HG03025 (cell line): ENCODE data around the gene F2RL1.
"Not testable (repeated sequence)": the region's sequence is repeated elsewhere in the genome, so short reads cannot be mapped to it uniquely, and the experiment has no call there.

Source experiments
- ATAC-seq: cut with Tn5 transposase; IDR thresholded peaks from one replicate; pipeline ENCODE4 v1.9.1; 2021; ENCODE audit warnings: mild to moderate bottlenecking, moderate library complexity; ENCODE audit not compliant: unreplicated experiment, low FRiP score

F2RL1 gene, protein sequence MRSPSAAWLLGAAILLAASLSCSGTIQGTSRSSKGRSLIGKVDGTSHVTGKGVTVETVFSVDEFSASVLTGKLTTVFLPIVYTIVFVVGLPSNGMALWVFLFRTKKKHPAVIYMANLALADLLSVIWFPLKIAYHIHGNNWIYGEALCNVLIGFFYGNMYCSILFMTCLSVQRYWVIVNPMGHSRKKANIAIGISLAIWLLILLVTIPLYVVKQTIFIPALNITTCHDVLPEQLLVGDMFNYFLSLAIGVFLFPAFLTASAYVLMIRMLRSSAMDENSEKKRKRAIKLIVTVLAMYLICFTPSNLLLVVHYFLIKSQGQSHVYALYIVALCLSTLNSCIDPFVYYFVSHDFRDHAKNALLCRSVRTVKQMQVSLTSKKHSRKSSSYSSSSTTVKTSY

DNA sequence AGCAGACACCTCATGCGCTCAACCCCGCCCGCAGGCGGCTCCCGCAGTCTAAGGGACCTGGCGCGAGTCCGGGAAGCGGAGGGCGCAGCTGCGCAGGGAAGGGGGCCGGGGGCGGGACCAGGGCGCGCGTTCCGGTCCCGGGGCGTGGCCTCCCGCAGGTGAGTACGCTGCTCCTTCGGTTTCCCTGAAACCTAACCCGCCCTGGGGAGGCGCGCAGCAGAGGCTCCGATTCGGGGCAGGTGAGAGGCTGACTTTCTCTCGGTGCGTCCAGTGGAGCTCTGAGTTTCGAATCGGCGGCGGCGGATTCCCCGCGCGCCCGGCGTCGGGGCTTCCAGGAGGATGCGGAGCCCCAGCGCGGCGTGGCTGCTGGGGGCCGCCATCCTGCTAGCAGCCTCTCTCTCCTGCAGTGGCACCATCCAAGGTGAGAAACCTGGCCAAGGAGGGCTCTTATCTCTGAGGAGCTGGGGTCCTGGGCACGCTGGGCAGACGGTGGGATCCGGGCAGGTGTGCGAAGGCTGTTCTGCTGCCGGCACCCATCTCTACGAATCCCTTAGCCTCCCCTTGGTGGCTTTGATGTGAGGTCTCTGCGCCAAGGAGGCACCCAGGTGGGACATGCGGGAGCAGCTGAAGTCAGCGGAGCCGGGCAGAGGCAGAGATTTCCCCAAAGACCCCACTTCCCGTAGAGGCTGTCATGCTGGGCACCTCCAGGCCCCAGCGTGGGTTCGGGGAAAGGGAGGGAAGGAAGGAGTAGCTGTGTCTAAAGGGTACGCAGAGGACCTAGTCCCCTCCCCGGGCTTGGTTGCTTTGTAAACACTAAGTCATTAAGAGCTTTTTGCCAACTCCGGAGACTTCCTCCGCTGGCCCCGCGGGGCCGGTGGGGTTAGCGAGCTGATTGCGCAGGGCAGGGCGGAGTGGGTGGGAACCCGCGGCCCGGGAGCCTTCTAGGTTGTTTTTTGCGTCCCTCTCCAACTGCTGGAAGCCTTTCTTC is at the start of gene F2RL1:
TSS of gene F2RL1 (plus strand) at position 187 of the 988 bp plus-strand sequence. CDS start at position 340, 153 bp downstream.
- no peak for ATAC-seq

DNA sequence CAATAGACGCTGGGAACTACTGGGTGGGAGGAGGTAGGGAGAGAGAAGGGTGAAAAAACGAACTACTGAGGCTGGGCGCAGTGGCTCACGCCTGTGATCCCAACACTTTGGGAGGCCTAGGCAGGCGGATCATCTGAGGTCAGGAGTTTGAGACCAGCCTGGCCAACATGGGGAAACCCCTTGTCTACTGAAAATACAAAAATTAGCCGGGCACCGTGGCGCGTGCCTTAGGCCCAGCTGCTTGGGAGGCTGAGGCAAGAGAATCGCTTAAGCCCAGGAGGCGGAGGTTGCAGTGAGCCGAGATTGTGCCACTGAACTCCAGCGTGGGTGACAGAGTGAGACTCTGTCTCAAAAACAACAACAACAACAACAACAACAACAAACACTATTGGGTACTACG is 47.8 kb upstream of the F2RL1 start:
- not testable (repeated sequence) for ATAC-seq

DNA sequence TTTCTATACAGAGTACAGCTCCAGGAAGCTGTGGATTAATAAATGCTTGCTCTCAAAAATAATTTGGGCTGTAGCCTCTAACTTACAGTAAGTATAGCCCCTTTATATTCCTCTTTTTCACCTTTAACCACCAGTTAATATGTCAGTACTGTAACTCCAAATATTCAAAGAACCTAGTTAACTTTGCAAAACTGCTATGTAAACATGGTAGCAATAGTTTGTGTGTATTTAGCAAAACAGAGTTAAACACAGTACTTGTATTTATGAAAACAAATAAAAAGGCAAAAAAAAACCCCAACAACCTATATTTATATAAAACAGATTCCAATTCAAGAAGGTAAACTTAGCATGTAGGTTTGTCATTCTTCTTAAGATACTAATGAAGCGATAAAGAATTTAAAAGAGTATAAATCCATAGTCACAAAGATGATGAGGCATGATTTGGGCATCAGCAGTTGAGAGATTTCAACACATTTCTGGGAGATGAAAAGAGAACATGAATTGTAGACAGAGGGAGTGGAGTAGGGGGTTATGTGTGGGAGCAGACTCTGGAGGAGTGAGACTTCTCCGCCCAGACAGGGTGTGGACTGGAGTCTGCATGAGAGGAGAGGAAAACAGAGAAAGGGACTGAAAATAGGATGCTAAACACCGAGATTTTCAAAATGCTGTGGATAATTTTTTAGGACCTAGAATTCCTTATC is 47.0 kb upstream of the F2RL1 start:
- no peak for ATAC-seq

DNA sequence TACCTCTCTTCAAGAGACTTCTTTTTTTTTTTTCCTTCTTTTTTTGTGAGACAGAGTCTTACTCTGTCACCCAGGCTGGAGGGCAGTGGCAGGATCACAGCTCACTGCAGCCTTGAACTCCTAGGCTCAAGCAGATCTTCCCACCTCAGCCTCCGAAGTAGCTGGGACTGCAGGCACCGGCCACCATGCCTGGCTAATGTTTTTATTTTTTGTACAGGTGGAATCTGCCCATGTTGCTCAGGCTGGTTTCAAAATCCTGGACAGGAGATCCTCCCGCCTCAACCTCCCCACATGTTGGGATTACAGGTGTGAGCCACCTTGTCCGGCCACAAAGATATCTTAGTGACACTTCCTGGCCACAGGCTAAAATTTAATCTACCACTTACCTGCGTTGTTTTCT is 42.9 kb upstream of the F2RL1 start:
- ATAC-seq, result no peak

DNA sequence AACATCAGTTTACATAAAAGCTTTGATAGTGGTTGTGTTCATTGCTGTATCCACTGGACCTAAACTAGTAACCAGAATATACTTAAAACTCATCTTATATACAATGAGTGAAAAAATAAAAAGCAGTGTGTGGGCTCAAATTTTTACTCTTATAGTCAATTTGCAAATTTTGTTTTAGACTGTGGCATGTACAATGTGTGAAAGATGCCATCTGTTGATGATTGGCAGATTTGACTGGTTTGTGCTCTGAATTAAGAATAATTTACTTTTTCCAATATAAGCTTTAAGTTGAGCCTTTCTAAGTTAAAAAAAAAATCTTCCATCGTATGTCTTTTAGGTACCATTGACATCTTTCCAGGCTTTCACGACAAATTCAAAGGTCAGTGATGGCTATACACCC is 42.4 kb upstream of the F2RL1 start:
- ATAC-seq, result no peak

DNA sequence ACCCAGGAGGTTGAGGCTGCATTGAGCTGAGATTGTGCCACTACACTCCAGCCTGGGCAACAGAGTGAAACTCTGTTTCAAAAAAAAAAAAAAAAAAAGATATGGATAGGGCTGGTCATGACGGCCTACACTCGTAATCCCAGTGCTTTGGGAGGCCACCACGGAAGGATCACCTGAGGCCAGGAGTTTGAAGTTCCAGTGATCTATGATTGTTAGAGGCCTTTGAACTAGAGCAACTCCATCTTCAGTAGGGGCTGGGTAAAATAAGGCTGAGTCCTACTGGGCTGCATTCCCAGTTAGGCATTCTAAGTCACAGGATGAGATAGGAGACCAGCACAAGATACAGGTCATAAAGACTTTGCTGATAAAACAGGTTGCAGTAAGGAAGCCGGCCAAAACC is 38.2 kb upstream of the F2RL1 start:
- ATAC-seq, result not testable (repeated sequence)

DNA sequence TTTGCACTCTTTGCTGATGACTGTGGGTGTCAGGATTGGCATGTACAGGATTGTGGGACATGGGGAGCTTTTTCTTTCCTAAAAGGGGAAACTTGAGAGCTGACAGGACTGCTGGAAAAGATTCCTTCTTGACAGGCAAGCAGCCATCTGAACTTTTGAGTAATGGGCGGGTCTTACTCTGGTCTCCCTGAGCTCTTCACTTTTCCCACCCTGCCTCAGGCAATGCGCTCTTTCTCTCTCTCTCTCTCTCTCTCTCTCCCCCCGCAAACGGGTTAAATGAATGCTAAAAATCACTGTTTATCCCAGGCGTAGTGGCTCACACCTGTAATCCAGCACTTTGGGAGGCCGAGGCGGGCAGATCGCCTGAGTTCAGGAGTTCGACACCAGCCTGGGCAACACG is 37.1 kb upstream of the F2RL1 start:
- no peak for ATAC-seq

DNA sequence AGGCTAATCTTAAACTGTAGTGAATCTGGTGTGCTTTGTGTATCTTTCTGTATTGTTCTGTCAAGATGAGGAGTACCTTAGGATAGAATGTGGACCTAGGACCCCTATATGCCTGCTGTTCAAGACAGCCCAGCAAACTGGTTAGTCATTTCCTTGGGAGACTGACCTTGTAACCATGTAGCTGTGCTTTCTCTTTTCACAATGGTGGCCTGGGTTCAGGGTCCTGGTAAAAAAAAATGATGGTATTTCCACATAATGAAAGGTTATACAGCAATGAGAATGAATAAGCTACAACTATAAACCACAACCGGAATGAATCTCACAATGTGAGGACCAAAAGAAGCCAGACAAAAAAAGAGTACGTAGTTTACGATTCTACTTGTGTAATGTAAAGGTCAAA is 36.4 kb upstream of the F2RL1 start:
- no peak for ATAC-seq

DNA sequence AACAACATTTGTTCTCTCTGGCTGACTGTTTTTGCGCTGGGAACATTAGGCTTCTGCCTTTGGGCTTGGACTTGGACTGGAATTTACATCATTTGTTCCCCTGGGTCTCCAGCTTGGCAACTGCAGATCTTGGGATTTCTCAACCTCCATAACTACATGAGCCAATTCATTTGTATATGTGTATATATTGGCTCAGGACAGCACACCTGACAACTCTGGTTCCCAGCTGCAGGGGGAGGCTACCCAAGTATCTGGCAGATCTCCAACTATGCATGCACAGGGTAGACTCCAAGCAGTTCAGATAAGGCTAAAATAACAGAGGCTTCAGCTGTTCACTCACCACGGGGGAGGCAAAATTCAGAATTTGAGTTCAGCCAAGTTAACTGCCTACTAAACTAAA is 31.6 kb upstream of the F2RL1 start:
- no peak for ATAC-seq

DNA sequence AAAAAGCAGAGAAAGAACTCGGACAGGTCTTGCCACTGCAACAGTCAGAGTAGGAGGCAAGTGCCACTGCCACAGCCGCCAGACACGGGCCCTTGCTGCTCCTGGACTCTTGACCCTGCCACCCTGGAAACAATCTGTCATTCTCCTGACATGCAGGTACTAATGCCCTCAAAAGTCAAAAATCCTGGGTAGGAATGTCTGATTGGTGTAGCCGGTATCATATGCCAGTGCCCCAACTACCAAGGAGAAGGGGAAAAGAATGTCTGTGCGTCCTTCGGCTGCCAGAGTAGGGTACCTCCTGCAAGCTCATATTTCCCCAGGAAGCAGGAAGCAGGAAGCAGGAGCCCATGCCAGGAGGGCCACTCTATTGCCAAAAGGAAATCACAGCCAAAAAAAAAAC is 30.5 kb upstream of the F2RL1 start:
- ATAC-seq, result no peak

DNA sequence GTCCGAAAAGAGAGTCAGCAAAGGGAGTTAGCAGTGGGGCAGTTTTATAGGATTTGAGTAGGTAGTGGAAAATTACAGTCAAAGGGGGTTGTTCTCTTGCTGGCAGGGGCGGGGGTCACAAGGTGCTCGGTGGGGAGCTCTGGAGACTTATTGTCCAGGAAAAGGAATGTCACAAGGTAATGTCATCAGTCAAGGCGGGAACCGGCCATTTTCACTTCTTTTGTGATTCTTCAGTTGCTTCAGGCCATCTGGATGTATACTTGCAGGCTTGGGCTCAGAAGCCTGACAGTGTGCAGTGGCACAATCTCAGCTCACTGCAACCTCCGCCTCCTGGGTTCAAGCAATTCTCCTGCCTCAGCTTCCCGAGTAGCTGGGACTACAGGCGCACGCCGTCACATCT is 29.6 kb upstream of the F2RL1 start:
- not testable (repeated sequence) for ATAC-seq

DNA sequence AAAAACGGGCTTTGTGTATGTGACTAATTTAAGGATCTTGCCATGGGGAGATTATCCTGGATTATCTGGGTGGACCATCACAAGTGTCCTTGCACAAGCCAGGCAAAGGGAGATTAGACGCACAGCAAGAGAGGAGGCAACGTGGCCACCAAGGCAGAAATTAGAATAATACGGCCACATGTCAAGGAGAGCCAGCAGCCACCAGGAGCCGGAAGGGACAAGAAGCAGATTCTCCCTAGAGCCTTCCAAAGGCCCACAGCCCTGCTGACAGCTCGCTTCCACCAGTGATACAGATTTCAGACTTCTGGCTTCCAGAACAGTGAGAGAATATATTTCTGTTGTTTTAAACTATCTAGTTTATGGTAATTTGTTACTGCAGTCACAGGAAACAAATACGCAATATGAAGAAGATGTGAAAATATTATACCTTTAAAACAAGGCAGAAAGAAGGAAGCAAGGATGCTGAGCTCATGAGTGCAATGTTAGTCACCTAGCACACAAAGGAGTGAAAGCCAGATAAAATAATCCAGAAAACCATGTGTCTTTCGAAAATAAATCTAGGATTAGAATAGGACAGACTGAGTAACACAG is 28.7 kb upstream of the F2RL1 start:
- no peak for ATAC-seq

DNA sequence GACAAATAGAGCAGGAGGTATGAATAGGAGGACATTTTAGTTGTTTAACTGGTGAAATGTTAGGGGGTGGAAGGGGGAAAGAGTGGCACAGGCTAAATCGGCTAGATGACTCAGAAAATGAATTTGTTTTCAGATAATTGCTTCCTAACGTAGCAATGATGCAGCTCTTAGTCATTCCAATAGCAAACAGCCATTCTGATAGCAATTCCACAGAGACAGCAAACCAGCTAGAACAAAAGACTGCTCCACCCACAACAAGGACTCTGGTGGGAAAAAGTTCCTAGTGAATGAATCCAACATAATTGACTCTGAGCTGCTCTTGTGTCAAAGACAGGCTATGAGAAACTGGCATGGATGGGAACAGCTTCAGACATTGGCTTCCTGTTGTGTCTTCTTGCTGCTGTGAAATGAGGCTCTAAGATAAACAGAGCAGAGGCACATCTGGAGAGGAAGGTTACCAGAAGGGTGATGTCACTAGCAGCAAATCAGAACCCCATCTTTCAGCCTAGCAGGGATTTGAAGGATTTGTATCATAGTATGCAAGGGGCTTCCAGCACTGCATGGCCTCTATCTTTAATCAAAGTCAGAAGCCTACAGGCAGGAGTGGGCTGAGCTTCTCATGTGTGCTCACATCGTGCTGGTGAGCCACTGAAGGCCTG is 28.1 kb upstream of the F2RL1 start:
- no peak for ATAC-seq

DNA sequence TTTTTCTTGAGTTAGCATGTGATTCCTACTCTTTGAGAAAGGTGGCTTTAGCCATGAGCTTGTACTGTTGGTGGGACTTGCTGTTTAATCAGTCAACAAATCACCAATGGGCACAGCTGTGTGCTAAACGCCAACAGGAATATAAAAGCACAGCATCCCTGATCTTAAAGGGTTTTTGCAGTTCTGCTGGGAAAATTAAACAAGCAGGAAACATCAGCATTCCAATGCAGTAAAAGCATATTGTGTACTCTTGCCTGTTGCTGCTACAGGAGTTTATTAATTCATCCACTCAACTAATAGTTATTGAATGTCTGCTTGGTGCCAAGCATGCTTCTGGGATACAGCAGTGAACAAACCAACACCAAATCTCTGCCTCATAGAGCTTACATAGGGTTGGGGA is 27.4 kb upstream of the F2RL1 start:
- no peak for ATAC-seq

DNA sequence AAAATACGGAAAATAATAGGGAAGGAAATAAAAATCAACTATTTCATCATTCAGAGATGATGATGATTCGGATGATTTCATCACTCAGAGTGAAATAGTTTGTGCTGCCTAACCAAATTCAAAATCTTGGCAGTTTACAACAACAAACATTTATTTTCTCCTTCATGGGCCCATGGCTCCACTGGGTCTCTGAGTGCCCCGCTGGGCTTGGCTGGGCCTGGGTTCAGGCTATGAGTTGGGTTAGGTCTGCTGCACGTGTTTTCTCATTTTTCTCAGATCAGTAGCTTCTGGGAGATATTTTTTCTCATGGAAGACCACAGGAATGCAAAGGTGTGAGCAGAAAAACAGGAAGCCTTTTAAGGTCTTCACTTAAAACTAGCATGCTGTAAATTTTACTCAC is 24.0 kb upstream of the F2RL1 start:
- no peak for ATAC-seq

DNA sequence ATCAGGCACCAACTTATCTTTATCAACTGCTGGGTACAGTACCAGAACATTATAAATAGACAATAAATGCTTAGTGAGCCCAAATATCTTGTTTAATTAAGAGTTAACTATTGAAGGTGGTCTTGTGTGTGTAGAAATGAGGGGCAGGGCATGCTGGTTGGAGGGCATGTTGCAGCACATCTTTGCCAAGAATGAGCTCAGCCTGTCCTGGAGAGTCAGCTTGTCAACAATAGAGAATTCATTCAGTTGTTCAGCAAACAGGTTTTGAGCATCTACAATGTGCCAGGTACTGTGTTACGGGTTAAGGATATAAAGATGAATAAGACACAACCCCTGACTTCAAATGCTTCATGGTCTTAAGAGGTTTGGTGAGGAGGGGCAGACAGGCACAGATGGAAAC is 19.2 kb upstream of the F2RL1 start:
- no peak for ATAC-seq

DNA sequence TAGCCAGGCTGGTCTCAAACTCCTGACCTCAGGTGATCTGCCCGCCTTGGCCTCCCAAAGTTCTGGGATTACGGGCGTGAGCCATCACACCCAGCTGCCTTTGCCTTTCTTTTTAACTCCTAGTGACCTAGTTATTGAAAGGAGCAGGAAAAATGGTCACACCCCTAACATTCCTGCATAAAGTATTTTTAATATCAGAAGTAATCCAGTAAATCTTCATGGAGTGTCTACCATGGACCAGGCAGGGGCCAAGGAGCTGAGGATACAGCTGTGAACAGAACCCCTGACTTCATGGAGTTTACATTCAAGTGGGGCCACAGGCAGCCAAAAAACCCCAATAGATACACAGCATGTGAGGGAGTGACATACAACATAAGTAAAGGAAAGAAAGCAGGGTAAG is 18.3 kb upstream of the F2RL1 start:
- ATAC-seq, result no peak

DNA sequence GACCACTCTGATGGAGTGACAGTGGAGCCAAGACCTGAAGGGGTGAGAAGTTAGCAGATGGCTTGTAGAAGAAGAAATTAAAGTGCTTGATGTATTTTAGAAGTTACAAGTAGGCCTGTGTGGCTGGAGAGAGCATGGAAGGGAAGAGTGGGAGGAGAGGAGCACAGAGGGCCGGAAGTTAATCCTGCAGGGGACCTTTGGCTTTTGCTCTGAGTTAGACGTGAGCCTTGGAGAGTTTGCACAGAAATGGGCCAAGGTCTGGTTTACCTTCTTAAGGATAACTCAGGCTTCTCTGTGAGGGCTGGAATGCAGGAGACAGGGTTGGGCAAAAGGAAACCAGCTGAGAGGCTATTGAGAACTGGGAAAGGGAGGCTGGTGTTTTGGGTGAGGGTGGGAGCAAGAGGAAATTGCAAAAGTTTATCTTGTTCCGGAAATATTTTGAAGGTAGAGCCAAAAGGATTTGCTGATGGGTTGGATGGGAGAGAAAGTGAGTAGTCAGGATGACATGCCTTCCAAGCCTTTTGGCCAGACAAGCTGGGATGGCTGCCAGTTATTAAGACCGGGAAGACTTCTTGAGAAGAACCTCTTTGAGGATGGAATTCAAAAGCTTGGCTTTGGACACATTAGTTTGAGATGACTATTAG is 17.5 kb upstream of the F2RL1 start:
- ATAC-seq, result no peak

DNA sequence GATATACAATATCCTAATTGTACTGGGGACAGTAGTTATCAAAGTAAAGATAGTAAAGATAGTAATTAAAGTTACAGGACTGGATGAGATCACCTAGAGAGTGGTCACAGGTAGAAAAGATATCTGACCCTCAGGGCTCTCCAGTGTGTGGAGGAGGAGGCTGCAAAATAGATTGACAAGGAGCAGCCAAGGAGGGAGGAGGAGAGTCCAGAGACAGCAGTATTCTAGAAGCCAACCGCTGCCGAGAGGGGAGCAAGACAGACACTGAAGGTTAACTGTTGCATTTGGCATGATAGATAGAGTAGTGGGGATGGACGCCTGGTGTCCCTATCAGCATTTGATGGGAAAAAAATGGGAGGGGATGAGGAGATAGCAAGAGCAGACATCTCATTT is 17.0 kb upstream of the F2RL1 start:
- ATAC-seq, result no peak

DNA sequence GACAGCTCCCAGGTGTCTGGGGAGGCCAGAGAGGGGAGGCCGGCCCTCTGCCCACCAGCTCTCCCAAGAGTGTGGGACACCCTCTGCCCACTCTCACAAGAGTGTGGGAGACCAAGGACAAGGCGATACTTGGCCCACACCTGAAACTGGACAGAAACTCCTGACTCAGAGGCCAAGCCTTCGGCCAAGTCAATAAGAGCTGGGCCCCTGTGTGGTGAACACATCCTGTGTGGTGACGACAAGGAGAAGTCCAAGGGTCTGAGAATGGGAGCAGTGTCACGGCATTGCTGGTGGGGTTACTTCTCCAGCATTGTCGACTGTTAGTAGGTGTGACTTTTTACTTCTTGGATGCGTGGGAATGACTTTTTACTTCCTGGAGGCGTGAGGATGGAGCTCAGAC is 14.6 kb upstream of the F2RL1 start:
- ATAC-seq, result no peak
